MCF 10A (cell line): ENCODE measurements around the gene TTC6. TPM values are rescaled to one million over a fixed set of nuclear protein-coding genes. Genes with fewer than 3 reads are reported as not detected.
A peak's percentile ranks its signal among the peaks of the same experiment; 100 is the strongest.

ENCODE experiments used
- BruUV-seq: library from RNA; stranded (reverse); fragments of 400-500 nt; replicated peaks from 2 replicates; lab custom pipeline; 2021; lab: Mats Ljungman, UMichigan
- CTCF ChIA-PET: fragments of 300-600 bp; sonication (Branson Sonifier 250); formaldehyde crosslinking; extraction: SDS; loops from one replicate; lab custom pipeline; 2021; ENCODE audit warnings: antibody characterized with exemption, inconsistent platforms; lab: Yijun Ruan, JAX
- POLR2A ChIA-PET: fragments of 300-600, 350-650 bp; sonication (Branson Sonifier 250); formaldehyde crosslinking; extraction: SDS; loops from one replicate; lab custom pipeline; 2020; ENCODE audit warnings: antibody characterized with exemption, inconsistent platforms; lab: Yijun Ruan, JAX
- DNase-seq: peaks from one replicate; pipeline ENCODE4 v3.0.0-alpha.2; 2018; ENCODE audit not compliant: unreplicated experiment
- H3K27ac Mint-ChIP-seq: one replicate; pipeline ENCODE4 v1.8.0; 2022; ENCODE audit warnings: mild to moderate bottlenecking, low read depth, mixed read lengths; ENCODE audit not compliant: unreplicated experiment
- H3K27me3 Mint-ChIP-seq: one replicate; pipeline ENCODE4 v1.8.0; 2022; ENCODE audit warnings: mixed read lengths; ENCODE audit not compliant: insufficient read depth, unreplicated experiment
- H3K36me3 Mint-ChIP-seq: one replicate; pipeline ENCODE4 v1.8.0; 2022; ENCODE audit warnings: mild to moderate bottlenecking, moderate library complexity, mixed read lengths; ENCODE audit not compliant: insufficient read depth, unreplicated experiment
- H3K4me1 Mint-ChIP-seq: one replicate; pipeline ENCODE4 v1.8.0; 2022; ENCODE audit warnings: mixed read lengths; ENCODE audit not compliant: insufficient read depth, unreplicated experiment
- H3K4me3 Mint-ChIP-seq: one replicate; pipeline ENCODE4 v1.8.0; 2022; ENCODE audit warnings: mild to moderate bottlenecking, moderate library complexity, mixed read lengths; ENCODE audit not compliant: unreplicated experiment
- H3K9me3 Mint-ChIP-seq: one replicate; pipeline ENCODE4 v1.8.0; 2022; ENCODE audit warnings: mixed read lengths; ENCODE audit not compliant: unreplicated experiment
- CTCF ChIP-seq: fragments of 200-600 bp; IDR thresholded peaks from one replicate; pipeline ENCODE4 v1.8.0; 2022; ENCODE audit warnings: antibody characterized with exemption, mild to moderate bottlenecking; ENCODE audit not compliant: unreplicated experiment
- intact Hi-C: fragments of 100-400 bp; cut with micrococcal nuclease; formaldehyde crosslinking; loops from 2 replicates; pipeline ENCODE4 v1.14.1; 2022
- total RNA-seq: library from RNA; stranded (reverse); gene quantifications from 2 replicates; pipeline ENCODE4 v1.2.3, GENCODE V29; 2022

Gene TTC6
- total RNA-seq, 1 experiment from 2014 or later = 0.98 TPM

- ChIA-PET CTCF (interaction anchor here (0.6 to 1.1 kb wide), 3 partner anchors 28 to 394 kb away, joined by 3 to 4 read pairs (median 3); partner anchors contain the start of gene TTC6), POLR2A (interaction anchor here (0.6 to 1.2 kb wide), 3 partner anchors 27 to 1808 kb away, joined by 3 to 4 read pairs (median 3); no protein-coding TSS in a partner anchor)
- Mint-ChIP-seq H3K27me3 (no peaks in the 10 kb centered on the region), H3K4me3 (no peak overlapping the region), H3K9me3 (no peaks in the 10 kb centered on the region), H3K36me3 (no peaks in the 10 kb centered on the region), H3K4me1 (peaks cover 6% of the 10 kb centered on the region), H3K27ac (peak overlapping the region; percentile 72)
- peak; percentile 76 for DNase-seq
- intact Hi-C loops = no loop called here
- no peak for TF ChIP-seq CTCF
- BruUV-seq = no TSS peak
Observed at GRCh38 chr14:37623971-37624370, 28.5 kb downstream of the TTC6 start.

GRCh38 chr14:37625597-37626595, 30.5 kb downstream of the TTC6 start:
- CTCF ChIA-PET = interaction anchor here (0.6 to 0.9 kb wide), 2 partner anchors 28 to 29 kb away, joined by 4 read pairs; no protein-coding TSS in a partner anchor
- no peaks in the 10 kb centered on the region for H3K36me3 Mint-ChIP-seq
- DNase-seq = no peak
- peaks cover 10% of the 10 kb centered on the region for H3K9me3 Mint-ChIP-seq
- no peaks in the 10 kb centered on the region for H3K27me3 Mint-ChIP-seq
- H3K27ac Mint-ChIP-seq = no peak overlapping the region
- POLR2A ChIA-PET = interaction anchor here (0.5 to 0.6 kb wide), 2 partner anchors 81 to 1309 kb away, joined by 3 read pairs; no protein-coding TSS in a partner anchor
- H3K4me3 Mint-ChIP-seq = no peak overlapping the region
- TF ChIP-seq CTCF = no peak
- intact Hi-C loops = no loop called here
- H3K4me1 Mint-ChIP-seq = peaks cover 6% of the 10 kb centered on the region
- BruUV-seq = no TSS peak

- CTCF ChIA-PET = no interaction called here
- POLR2A ChIA-PET = interaction anchor here (0.6 kb wide), 1 partner anchor 682 kb away, joined by 4 read pairs; no protein-coding TSS in a partner anchor
- no peaks in the 10 kb centered on the region for H3K9me3 Mint-ChIP-seq
- H3K36me3 Mint-ChIP-seq = no peaks in the 10 kb centered on the region
- TF ChIP-seq CTCF = no peak
- no TSS peak for BruUV-seq
- DNase-seq = no peak
- no peak overlapping the region for H3K27ac Mint-ChIP-seq
- H3K4me1 Mint-ChIP-seq = peaks cover 6% of the 10 kb centered on the region
- H3K27me3 Mint-ChIP-seq = no peaks in the 10 kb centered on the region
- intact Hi-C loops = no loop called here
- H3K4me3 Mint-ChIP-seq = no peak overlapping the region
Observed at GRCh38 chr14:37637341-37637740, 41.9 kb downstream of the TTC6 start.

- CTCF ChIA-PET = interaction anchor here (0.6 kb wide), 1 partner anchor 404 kb away, joined by 6 read pairs; no protein-coding TSS in a partner anchor
- DNase-seq = no peak
- Mint-ChIP-seq H3K36me3 (no peaks in the 10 kb centered on the region), H3K27me3 (no peaks in the 10 kb centered on the region), H3K4me1 (peaks cover 6% of the 10 kb centered on the region), H3K4me3 (no peak overlapping the region), H3K27ac (no peak overlapping the region), H3K9me3 (no peaks in the 10 kb centered on the region)
- POLR2A ChIA-PET = no interaction called here
- no TSS peak for BruUV-seq
- TF ChIP-seq CTCF = no peak
- intact Hi-C loops = no loop called here
Observed at GRCh38 chr14:37638599-37638998, 43.2 kb downstream of the TTC6 start.
